ENCODE data around the gene MPPED1. TPM values are rescaled to one million over a fixed set of nuclear protein-coding genes. Genes with fewer than 3 reads are reported as not detected.

The MPPED1 gene
- total and polyA plus RNA-seq, 2 experiments from 2014 or later, result 0.30 to 0.97 TPM

GRCh38 chr22:43397766-43398165 is 14.0 kb upstream of the MPPED1 start:
- no peak overlapping the region for H3K4me3 ChIP-seq
- TF ChIP-seq EZH2 (IDR thresholded peaks at IDR 0.05; ENCODE audit: borderline replicate concordance) (no peak), CTCF (IDR thresholded peaks at IDR 0.05; ENCODE audit: poor library complexity) (no peak), EZH2phosphoT487 (IDR thresholded peaks at IDR 0.05; ENCODE audit: low read depth, severe bottlenecking, unreplicated experiment) (no peak)
- no peaks in the 10 kb centered on the region for H3K36me3 ChIP-seq (replicated peaks; ENCODE audit: insufficient read depth, low read depth)
- no peaks in the 10 kb centered on the region for H3K9me2 ChIP-seq (replicated peaks; ENCODE audit: insufficient read depth)
- no peaks in the 10 kb centered on the region for H4K20me1 ChIP-seq (ENCODE audit: insufficient read depth, poor library complexity, severe bottlenecking)
- no peak overlapping the region for H3K27ac ChIP-seq
- H3K4me1 ChIP-seq (ENCODE audit: insufficient read depth), result peaks cover 9% of the 10 kb centered on the region
- no peak for DNase-seq (ENCODE audit: low spot score)
- no peak overlapping the region for H3K4me2 ChIP-seq
- no peaks in the 10 kb centered on the region for H3K27me3 ChIP-seq
- H3K9me3 ChIP-seq (ENCODE audit: low read depth), result no peaks in the 10 kb centered on the region
- WGBS (ENCODE audit: low lambda C conversion rate, missing lambda C conversion rate), result 94% methylated on average over 6 of the region's 7 CpGs
- no peaks in the 10 kb centered on the region for H3K79me2 ChIP-seq
- no peak overlapping the region for H2AFZ ChIP-seq

- H3K4me1 ChIP-seq (ENCODE audit: insufficient read depth), result peaks cover 4% of the 10 kb centered on the region
- H3K36me3 ChIP-seq (replicated peaks; ENCODE audit: insufficient read depth, low read depth), result no peaks in the 10 kb centered on the region
- H3K27me3 ChIP-seq, result no peaks in the 10 kb centered on the region
- H4K20me1 ChIP-seq (ENCODE audit: insufficient read depth, poor library complexity, severe bottlenecking), result no peaks in the 10 kb centered on the region
- H2AFZ ChIP-seq, result no peak overlapping the region
- DNase-seq (ENCODE audit: low spot score), result no peak
- no peak overlapping the region for H3K4me3 ChIP-seq
- no peaks in the 10 kb centered on the region for H3K79me2 ChIP-seq
- no peak overlapping the region for H3K4me2 ChIP-seq
- H3K9me3 ChIP-seq (ENCODE audit: low read depth), result no peaks in the 10 kb centered on the region
- no peak for TF ChIP-seq EZH2phosphoT487 (IDR thresholded peaks at IDR 0.05; ENCODE audit: low read depth, severe bottlenecking, unreplicated experiment)
- TF ChIP-seq CTCF (IDR thresholded peaks at IDR 0.05; ENCODE audit: poor library complexity), result no peak
- no peak for TF ChIP-seq EZH2 (IDR thresholded peaks at IDR 0.05; ENCODE audit: borderline replicate concordance)
- H3K27ac ChIP-seq, result no peak overlapping the region
- WGBS (ENCODE audit: low lambda C conversion rate, missing lambda C conversion rate), result 96% methylated on average over 5 of the region's 5 CpGs
- no peaks in the 10 kb centered on the region for H3K9me2 ChIP-seq (replicated peaks; ENCODE audit: insufficient read depth)
Observed at GRCh38 chr22:43398246-43398645, 13.6 kb upstream of the MPPED1 start.

GRCh38 chr22:43398910-43399309 is 12.9 kb upstream of the MPPED1 start:
- Histone ChIP-seq H3K27ac (no peak overlapping the region), H2AFZ (no peak overlapping the region), H3K27me3 (no peaks in the 10 kb centered on the region), H3K4me1 (ENCODE audit: insufficient read depth) (no peaks in the 10 kb centered on the region), H3K9me2 (replicated peaks; ENCODE audit: insufficient read depth) (no peaks in the 10 kb centered on the region), H3K36me3 (replicated peaks; ENCODE audit: insufficient read depth, low read depth) (no peaks in the 10 kb centered on the region), H4K20me1 (ENCODE audit: insufficient read depth, poor library complexity, severe bottlenecking) (no peaks in the 10 kb centered on the region), H3K79me2 (no peaks in the 10 kb centered on the region), H3K9me3 (ENCODE audit: low read depth) (no peaks in the 10 kb centered on the region), H3K4me2 (no peak overlapping the region), H3K4me3 (no peak overlapping the region)
- DNase-seq (ENCODE audit: low spot score), result no peak
- 98% methylated on average over 8 of the region's 8 CpGs for WGBS (ENCODE audit: low lambda C conversion rate, missing lambda C conversion rate)
- TF ChIP-seq EZH2 (IDR thresholded peaks at IDR 0.05; ENCODE audit: borderline replicate concordance) (no peak), CTCF (IDR thresholded peaks at IDR 0.05; ENCODE audit: poor library complexity) (no peak), EZH2phosphoT487 (IDR thresholded peaks at IDR 0.05; ENCODE audit: low read depth, severe bottlenecking, unreplicated experiment) (no peak)

All from hepatocyte (in vitro differentiated cells).